ENCODE data around the gene HSF2. TPM values are rescaled to one million over a fixed set of nuclear protein-coding genes. Genes with fewer than 3 reads are reported as not detected.
"Not testable (repeated sequence)": the region's sequence is repeated elsewhere in the genome, so short reads cannot be mapped to it uniquely, and the experiment has no call there.

The HSF2 gene
- total RNA-seq, 2 experiments from 2014 or later = 12.0 to 13.3 TPM

GRCh38 chr6:122432816-122433215 is 33.4 kb downstream of the HSF2 start:
- ChIA-PET CTCF (no interaction called here), POLR2A (interaction anchor here (2.6 kb wide), 1 partner anchor 39 kb away, joined by 14 read pairs; the partner anchor contains the start of gene SERINC1)
- peaks cover 8% of the 10 kb centered on the region for H3K4me1 Mint-ChIP-seq
- H3K27ac Mint-ChIP-seq = no peak overlapping the region
- H3K9me3 Mint-ChIP-seq = peaks cover 6% of the 10 kb centered on the region
- no peaks in the 10 kb centered on the region for H3K27me3 Mint-ChIP-seq
- DNase-seq = no peak
- peaks cover 63% of the 10 kb centered on the region for H3K36me3 Mint-ChIP-seq (ENCODE audit: low read depth)
- no peak overlapping the region for H3K4me3 Mint-ChIP-seq

- DNase-seq = no peak
- ChIA-PET POLR2A (no interaction called here), CTCF (no interaction called here)
- no peak overlapping the region for H3K4me3 Mint-ChIP-seq
- H3K9me3 Mint-ChIP-seq = peaks cover 29% of the 10 kb centered on the region
- H3K27me3 Mint-ChIP-seq = no peaks in the 10 kb centered on the region
- peaks cover 76% of the 10 kb centered on the region for H3K36me3 Mint-ChIP-seq (ENCODE audit: low read depth)
- no peak overlapping the region for H3K27ac Mint-ChIP-seq
- H3K4me1 Mint-ChIP-seq = no peaks in the 10 kb centered on the region
These were observed 39.5 kb downstream of the HSF2 start for GRCh38 chr6:122438975-122439374.

- H3K4me3 Mint-ChIP-seq = no peak overlapping the region
- peaks cover 6% of the 10 kb centered on the region for H3K4me1 Mint-ChIP-seq
- peaks cover 6% of the 10 kb centered on the region for H3K9me3 Mint-ChIP-seq
- ChIA-PET POLR2A (no interaction called here), CTCF (no interaction called here)
- H3K27ac Mint-ChIP-seq = no peak overlapping the region
- peaks cover 69% of the 10 kb centered on the region for H3K36me3 Mint-ChIP-seq (ENCODE audit: low read depth)
- DNase-seq = no peak
- no peaks in the 10 kb centered on the region for H3K27me3 Mint-ChIP-seq
These were observed 45.8 kb downstream of the HSF2 start for GRCh38 chr6:122445274-122445673.

- Mint-ChIP-seq H3K27ac (no peak overlapping the region), H3K36me3 (ENCODE audit: low read depth) (peaks cover 72% of the 10 kb centered on the region), H3K27me3 (no peaks in the 10 kb centered on the region), H3K4me1 (peaks cover 6% of the 10 kb centered on the region), H3K4me3 (no peak overlapping the region), H3K9me3 (no peaks in the 10 kb centered on the region)
- ChIA-PET CTCF (interaction anchor here (1.4 kb wide), 1 partner anchor 42 kb away, joined by 3 read pairs; no protein-coding TSS in a partner anchor), POLR2A (interaction anchor here (1.6 to 2.2 kb wide), 2 partner anchors 22 to 47 kb away, joined by 3 to 10 read pairs; partner anchors contain the start of gene SERINC1)
- no peak for DNase-seq
These were observed 49.6 kb downstream of the HSF2 start for GRCh38 chr6:122449069-122449468.

GRCh38 chr6:122452509-122452908 is 53.1 kb downstream of the HSF2 start:
- Mint-ChIP-seq H3K4me3 (no peak overlapping the region), H3K4me1 (peaks cover 4% of the 10 kb centered on the region), H3K27me3 (no peaks in the 10 kb centered on the region), H3K36me3 (ENCODE audit: low read depth) (peaks cover 74% of the 10 kb centered on the region), H3K27ac (no peak overlapping the region), H3K9me3 (no peaks in the 10 kb centered on the region)
- ChIA-PET CTCF (no interaction called here), POLR2A (interaction anchor here (1.3 kb wide), 1 partner anchor 18 kb away, joined by 3 read pairs; no protein-coding TSS in a partner anchor)
- no peak for DNase-seq

- H3K9me3 Mint-ChIP-seq = no peaks in the 10 kb centered on the region
- DNase-seq = no peak
- H3K27me3 Mint-ChIP-seq = no peaks in the 10 kb centered on the region
- H3K4me3 Mint-ChIP-seq = no peak overlapping the region
- CTCF ChIA-PET = no interaction called here
- H3K36me3 Mint-ChIP-seq (ENCODE audit: low read depth) = peaks cover 64% of the 10 kb centered on the region
- H3K4me1 Mint-ChIP-seq = peaks cover 18% of the 10 kb centered on the region
- H3K27ac Mint-ChIP-seq = no peak overlapping the region
- POLR2A ChIA-PET = no interaction called here
These were observed 55.2 kb downstream of the HSF2 start for GRCh38 chr6:122454673-122455072.

- POLR2A ChIA-PET, H3K27ac Mint-ChIP-seq, H3K27me3 Mint-ChIP-seq, CTCF ChIA-PET, H3K4me3 Mint-ChIP-seq, H3K9me3 Mint-ChIP-seq, DNase-seq: not testable (repeated sequence)
- Mint-ChIP-seq H3K4me1 (peaks cover 18% of the 10 kb centered on the region), H3K36me3 (ENCODE audit: low read depth) (peaks cover 61% of the 10 kb centered on the region)
These were observed 55.7 kb downstream of the HSF2 start for GRCh38 chr6:122455116-122455515.

- POLR2A ChIA-PET = interaction anchor here (1.0 to 1.8 kb wide), 2 partner anchors 13 kb away, joined by 3 to 12 read pairs; partner anchors contain the start of gene SERINC1
- Mint-ChIP-seq H3K4me1 (peaks cover 23% of the 10 kb centered on the region), H3K27me3 (no peaks in the 10 kb centered on the region), H3K36me3 (ENCODE audit: low read depth) (peaks cover 55% of the 10 kb centered on the region), H3K27ac (no peak overlapping the region), H3K4me3 (no peak overlapping the region), H3K9me3 (no peaks in the 10 kb centered on the region)
- no peak for DNase-seq
- CTCF ChIA-PET = no interaction called here
These were observed 58.6 kb downstream of the HSF2 start for GRCh38 chr6:122458087-122458486.

- Mint-ChIP-seq H3K27ac (no peak overlapping the region), H3K4me1 (peaks cover 26% of the 10 kb centered on the region), H3K27me3 (no peaks in the 10 kb centered on the region), H3K4me3 (no peak overlapping the region), H3K36me3 (ENCODE audit: low read depth) (peaks cover 58% of the 10 kb centered on the region), H3K9me3 (no peaks in the 10 kb centered on the region)
- POLR2A ChIA-PET = interaction anchor here (1.8 kb wide), 1 partner anchor 12 kb away, joined by 12 read pairs; the partner anchor contains the start of gene SERINC1
- DNase-seq = no peak
- CTCF ChIA-PET = interaction anchor here (1.5 kb wide), 1 partner anchor 71 kb away, joined by 4 read pairs; no protein-coding TSS in a partner anchor
These were observed 59.8 kb downstream of the HSF2 start for GRCh38 chr6:122459240-122459639.

GRCh38 chr6:122459865-122460416 is 60.5 kb downstream of the HSF2 start:
- ChIA-PET POLR2A (interaction anchor here (1.8 kb wide), 1 partner anchor 12 kb away, joined by 12 read pairs; the partner anchor contains the start of gene SERINC1), CTCF (interaction anchor here (1.5 kb wide), 1 partner anchor 70 kb away, joined by 4 read pairs; no protein-coding TSS in a partner anchor)
- Mint-ChIP-seq H3K36me3 (ENCODE audit: low read depth) (peaks cover 56% of the 10 kb centered on the region), H3K4me1 (peaks cover 25% of the 10 kb centered on the region)
- not testable (repeated sequence) for DNase-seq, H3K4me3 Mint-ChIP-seq, H3K9me3 Mint-ChIP-seq, H3K27ac Mint-ChIP-seq, H3K27me3 Mint-ChIP-seq

GRCh38 chr6:122461885-122462284 is 62.4 kb downstream of the HSF2 start:
- Mint-ChIP-seq H3K36me3 (ENCODE audit: low read depth) (peaks cover 63% of the 10 kb centered on the region), H3K4me3 (no peak overlapping the region)
- CTCF ChIA-PET = no interaction called here

GRCh38 chr6:122471107-122472021 is 71.9 kb downstream of the HSF2 start, which contains the start of gene SERINC1:
TSS of gene SERINC1 (minus strand) at chr6:122471807. CDS start at chr6:122471737, 70 bp downstream.
- CTCF ChIA-PET = interaction anchor here (3.7 kb wide), 1 partner anchor 59 kb away, joined by 17 read pairs; no protein-coding TSS in a partner anchor

More at GRCh38 chr6:122461885-122462284, 62.4 kb downstream of the HSF2 start:
- Mint-ChIP-seq H3K27me3 (no peaks in the 10 kb centered on the region), H3K4me1 (peaks cover 28% of the 10 kb centered on the region), H3K9me3 (no peaks in the 10 kb centered on the region), H3K27ac (no peak overlapping the region)
- POLR2A ChIA-PET = no interaction called here
- no peak for DNase-seq

GRCh38 chr6:122472022-122472340 is 72.5 kb downstream of the HSF2 start:
- ChIA-PET CTCF (interaction anchor here (3.7 kb wide), 1 partner anchor 59 kb away, joined by 17 read pairs; no protein-coding TSS in a partner anchor), POLR2A (interaction anchor here (1.0 to 3.7 kb wide), 19 partner anchors 11 to 1137 kb away, joined by 3 to 26 read pairs (median 5); partner anchors contain the start of genes HSF2 and TBC1D32)
- H3K9me3 Mint-ChIP-seq = no peaks in the 10 kb centered on the region
- H3K36me3 Mint-ChIP-seq (ENCODE audit: low read depth) = peaks cover 13% of the 10 kb centered on the region
- H3K27ac Mint-ChIP-seq = peak overlapping the region; percentile 97
- H3K4me1 Mint-ChIP-seq = peaks cover 23% of the 10 kb centered on the region
- H3K27me3 Mint-ChIP-seq = no peaks in the 10 kb centered on the region
- peak overlapping the region; percentile 97 for H3K4me3 Mint-ChIP-seq
- DNase-seq = no peak

More at GRCh38 chr6:122471107-122472021, 71.9 kb downstream of the HSF2 start, which contains the start of gene SERINC1:
- peak; percentile 93 for DNase-seq
- H3K4me3 Mint-ChIP-seq = peak within 1 kb of the TSS; percentile 97
- POLR2A ChIA-PET = interaction anchor here (0.7 to 3.7 kb wide), 28 partner anchors 12 to 1137 kb away, joined by 3 to 26 read pairs (median 4); partner anchors contain the start of genes HSF2 and TBC1D32
- peaks cover 27% of the 10 kb centered on the region for H3K4me1 Mint-ChIP-seq
- no peaks in the 10 kb centered on the region for H3K9me3 Mint-ChIP-seq
- no peaks in the 10 kb centered on the region for H3K27me3 Mint-ChIP-seq
- H3K27ac Mint-ChIP-seq = peak within 1 kb of the TSS; percentile 97
- peaks cover 19% of the 10 kb centered on the region for H3K36me3 Mint-ChIP-seq (ENCODE audit: low read depth)

All from activated CD4-positive, alpha-beta memory T cell treated with anti-CD3 and anti-CD28 coated beads, Interleukin-2, amount 10 ng/mL, durations not matched to agents 7 days and 5 days (primary cell).